Activated B cell treated with CpG ODN at 0.5 μM for 24 hours (primary cell): ENCODE data around the gene CSF1R. TPM values are rescaled to one million over a fixed set of nuclear protein-coding genes. Genes with fewer than 3 reads are reported as not detected.
"Not testable (repeated sequence)": the region's sequence is repeated elsewhere in the genome, so short reads cannot be mapped to it uniquely, and the experiment has no call there.

Source experiments
- ATAC-seq: fragments of 200-7000 bp; cut with Tn5 transposase; one replicate; pipeline ENCODE4 v1.10.0; 2021; ENCODE audit warnings: low read depth, mild to moderate bottlenecking, moderate library complexity
- CTCF ChIA-PET: fragments of 350-600 bp; sonication (Branson Sonifier 250); formaldehyde crosslinking; loops from one replicate; lab custom pipeline; 2021; ENCODE audit warnings: antibody characterized with exemption; lab: Charles Lee
- POLR2A ChIA-PET: fragments of 350-600 bp; sonication (Branson Sonifier 250); formaldehyde crosslinking; loops from one replicate; lab custom pipeline; 2021; ENCODE audit warnings: antibody characterized with exemption; lab: Charles Lee
- DNase-seq: peaks from one replicate; pipeline ENCODE4 v3.0.0; 2022
- H3K27ac Mint-ChIP-seq: one replicate; pipeline ENCODE4 v1.8.0; 2020; ENCODE audit warnings: mixed read lengths
- H3K27me3 Mint-ChIP-seq: one replicate; pipeline ENCODE4 v1.8.0; 2021; ENCODE audit warnings: mixed read lengths
- H3K36me3 Mint-ChIP-seq: one replicate; pipeline ENCODE4 v1.8.0; 2021; ENCODE audit warnings: low read depth, mixed read lengths
- H3K4me1 Mint-ChIP-seq: one replicate; pipeline ENCODE4 v1.8.0; 2021; ENCODE audit warnings: mixed read lengths
- H3K4me3 Mint-ChIP-seq: one replicate; pipeline ENCODE4 v1.8.0; 2020; ENCODE audit warnings: mild to moderate bottlenecking, mixed read lengths
- H3K9me3 Mint-ChIP-seq: one replicate; pipeline ENCODE4 v1.8.0; 2020; ENCODE audit warnings: mixed read lengths
- CTCF ChIP-seq: fragments of 200-600 bp; IDR thresholded peaks from one replicate; pipeline ENCODE4 v1.8.0; 2022; ENCODE audit warnings: antibody characterized with exemption, mild to moderate bottlenecking
- intact Hi-C: fragments of 100-400 bp; cut with micrococcal nuclease; formaldehyde crosslinking; loops from one replicate; pipeline ENCODE4 v1.15.1; 2024
- total RNA-seq: library from RNA; stranded (reverse); gene quantifications from 2 replicates; pipeline ENCODE4 v1.2.3, GENCODE V29; 2022

Gene CSF1R
- total RNA-seq, 1 donor from 2014 or later, result 0.44 TPM

GRCh38 chr5:150053713-150054392 lies 32.5 kb downstream of the CSF1R start:
- H3K36me3 Mint-ChIP-seq, result peaks cover 65% of the 10 kb centered on the region
- CTCF ChIA-PET, result no interaction called here

GRCh38 chr5:150052956-150053712 lies 33.2 kb downstream of the CSF1R start:
- no peak overlapping the region for H3K27ac Mint-ChIP-seq
- POLR2A ChIA-PET, result no interaction called here
- CTCF ChIA-PET, result no interaction called here
- peaks cover 72% of the 10 kb centered on the region for H3K36me3 Mint-ChIP-seq
- DNase-seq (no peak), ATAC-seq (no peak)
- no peaks in the 10 kb centered on the region for H3K27me3 Mint-ChIP-seq
- H3K4me3 Mint-ChIP-seq, result no peak overlapping the region
- H3K9me3 Mint-ChIP-seq, result no peaks in the 10 kb centered on the region
- intact Hi-C loops, result no loop called here
- no peaks in the 10 kb centered on the region for H3K4me1 Mint-ChIP-seq
- no peak for TF ChIP-seq CTCF

More at GRCh38 chr5:150053713-150054392, 32.5 kb downstream of the CSF1R start:
- peaks cover 3% of the 10 kb centered on the region for H3K4me1 Mint-ChIP-seq
- no peak overlapping the region for H3K4me3 Mint-ChIP-seq
- no peak overlapping the region for H3K27ac Mint-ChIP-seq
- no peak for ATAC-seq
- TF ChIP-seq CTCF, result no peak
- H3K27me3 Mint-ChIP-seq, result no peaks in the 10 kb centered on the region
- intact Hi-C loops, result no loop called here
- POLR2A ChIA-PET, result no interaction called here
- no peak for DNase-seq
- H3K9me3 Mint-ChIP-seq, result no peaks in the 10 kb centered on the region

- no peak for ATAC-seq
- no peak for DNase-seq
- Mint-ChIP-seq H3K27me3 (no peaks in the 10 kb centered on the region), H3K9me3 (no peaks in the 10 kb centered on the region), H3K4me1 (no peaks in the 10 kb centered on the region), H3K27ac (no peak overlapping the region), H3K36me3 (peaks cover 80% of the 10 kb centered on the region), H3K4me3 (no peak overlapping the region)
- intact Hi-C loops, result no loop called here
- no peak for TF ChIP-seq CTCF
- POLR2A ChIA-PET, result no interaction called here
- CTCF ChIA-PET, result no interaction called here
Observed at GRCh38 chr5:150052226-150052955, 34.0 kb downstream of the CSF1R start.

GRCh38 chr5:150051657-150052195 lies 34.6 kb downstream of the CSF1R start:
- intact Hi-C loops, result no loop called here
- no peaks in the 10 kb centered on the region for H3K4me1 Mint-ChIP-seq
- no peaks in the 10 kb centered on the region for H3K27me3 Mint-ChIP-seq
- H3K4me3 Mint-ChIP-seq, result no peak overlapping the region
- DNase-seq (no peak), ATAC-seq (no peak)
- H3K36me3 Mint-ChIP-seq, result peaks cover 86% of the 10 kb centered on the region
- POLR2A ChIA-PET, result no interaction called here
- TF ChIP-seq CTCF, result no peak
- CTCF ChIA-PET, result no interaction called here
- no peak overlapping the region for H3K27ac Mint-ChIP-seq
- no peaks in the 10 kb centered on the region for H3K9me3 Mint-ChIP-seq

GRCh38 chr5:150050172-150050811 lies 36.1 kb downstream of the CSF1R start:
- H3K27ac Mint-ChIP-seq, H3K4me1 Mint-ChIP-seq, H3K4me3 Mint-ChIP-seq, ATAC-seq, DNase-seq, intact Hi-C loops, POLR2A ChIA-PET, CTCF ChIA-PET, H3K27me3 Mint-ChIP-seq, H3K9me3 Mint-ChIP-seq: not testable (repeated sequence)
- peaks cover 95% of the 10 kb centered on the region for H3K36me3 Mint-ChIP-seq
